ENCODE measurements around the gene CELF2.

- TF ChIP-seq SIN3A (IDR thresholded peaks at IDR 0.05; ENCODE audit: borderline replicate concordance, insufficient read depth, low read length) (no peak), REST (IDR thresholded peaks at IDR 0.05; ENCODE audit: insufficient read depth in 1 of 2, low read depth in 2 of 2, low read length in 2 of 2) (no peak), POLR2AphosphoS5 (IDR thresholded peaks at IDR 0.05; ENCODE audit: low read depth, low read length) (no peak), TAF1 (IDR thresholded peaks at IDR 0.05; ENCODE audit: borderline replicate concordance, insufficient read depth, low read length) (no peak), FOXP2 (optimal IDR thresholded peaks at IDR 0.05; ENCODE audit: borderline replicate concordance, extremely low read depth, extremely low read length, insufficient read depth) (no peak)
Observed at GRCh38 chr10:11288302-11288701, 270.6 kb downstream of the CELF2 start.

All from PFSK-1 (cell line).